Gastroesophageal sphincter (tissue), 4 donors: Measurements from ENCODE around the gene DCUN1D4. TPM values are rescaled to one million over a fixed set of nuclear protein-coding genes. Genes with fewer than 3 reads are reported as not detected.

Experiments
- ATAC-seq: fragments of 150-250 bp; one replicate; pipeline ENCODE4 v1.9.1; 2016; ENCODE audit warnings: mild to moderate bottlenecking, moderate library complexity
- H3K27ac ChIP-seq, 4 donors: fragments of 200-600 bp; sonication (generic) in 3 of 4; 1 replicate in 3 of 4; 2 replicates in 1 of 4; pipeline ENCODE4 v1.5.1; 2016 to 2019
- H3K27me3 ChIP-seq: fragments of 200-600 bp; sonication (generic); one replicate; pipeline ENCODE4 v1.5.1; 2019
- H3K36me3 ChIP-seq, 2 donors: fragments of 200-600 bp; sonication (generic); one replicate each; pipeline ENCODE4 v1.5.1; 2019; ENCODE audit warnings: control low read depth in 1 of 2
- H3K4me1 ChIP-seq, 3 donors: fragments of 200-600 bp; sonication (generic); 1 replicate in 2 of 3; 2 replicates in 1 of 3; pipeline ENCODE4 v1.5.1; 2016 to 2019; ENCODE audit warnings: control low read depth in 2 of 3
- H3K4me3 ChIP-seq, 2 donors: fragments of 200-600 bp; sonication (generic); one replicate each; pipeline ENCODE4 v1.5.1; 2019; ENCODE audit warnings: mild to moderate bottlenecking in 1 of 2, moderate library complexity in 1 of 2
- H3K9me3 ChIP-seq, 3 donors: fragments of 200-600 bp; sonication (generic); one replicate each; pipeline ENCODE4 v1.5.1; 2017 to 2019; ENCODE audit warnings: control low read depth in 2 of 3
- CTCF ChIP-seq, 4 experiments: fragments of 200-600 bp in 2 of 4; fragments of 450-650 bp in 2 of 4; sonication (generic) in 1 of 4; IDR thresholded peaks; one replicate each; pipeline ENCODE4 v1.5.1; 2017 to 2019; ENCODE audit warnings: antibody characterized with exemption in 4 of 4, mild to moderate bottlenecking in 2 of 4, moderate library complexity in 2 of 4
- EP300 ChIP-seq: sonication (generic); formaldehyde crosslinking; IDR thresholded peaks from one replicate; pipeline ENCODE4 v1.6.1; 2017; ENCODE audit warnings: antibody characterized with exemption, mild to moderate bottlenecking
- POLR2A ChIP-seq, 2 donors: fragments of 450-650 bp; IDR thresholded peaks; one replicate each; pipeline ENCODE4 v1.6.1; 2017; ENCODE audit warnings: antibody characterized with exemption in 2 of 2, mild to moderate bottlenecking in 2 of 2, moderate library complexity in 1 of 2
- POLR2AphosphoS5 ChIP-seq: sonication (generic); formaldehyde crosslinking; IDR thresholded peaks from one replicate; pipeline ENCODE4 v1.6.1; 2017; ENCODE audit warnings: antibody characterized with exemption
- WGBS, 2 donors: methylation state at CpG; one replicate each; pipeline ENCODE4 v1.1.5; 2018; ENCODE audit warnings: low coverage in 1 of 2; 5-methylcytosine and 5-hydroxymethylcytosine counted together
- total RNA-seq, 4 donors: library from RNA; depleted of rRNA; stranded (reverse); fragments of >200 nt; gene quantifications; one replicate each; pipeline ENCODE4 v1.1.0, GENCODE V29; 2016

Gene DCUN1D4
- total RNA-seq, 4 donors from 2014 or later, result 48.9 to 81.9 (median 51.0) TPM

DNA sequence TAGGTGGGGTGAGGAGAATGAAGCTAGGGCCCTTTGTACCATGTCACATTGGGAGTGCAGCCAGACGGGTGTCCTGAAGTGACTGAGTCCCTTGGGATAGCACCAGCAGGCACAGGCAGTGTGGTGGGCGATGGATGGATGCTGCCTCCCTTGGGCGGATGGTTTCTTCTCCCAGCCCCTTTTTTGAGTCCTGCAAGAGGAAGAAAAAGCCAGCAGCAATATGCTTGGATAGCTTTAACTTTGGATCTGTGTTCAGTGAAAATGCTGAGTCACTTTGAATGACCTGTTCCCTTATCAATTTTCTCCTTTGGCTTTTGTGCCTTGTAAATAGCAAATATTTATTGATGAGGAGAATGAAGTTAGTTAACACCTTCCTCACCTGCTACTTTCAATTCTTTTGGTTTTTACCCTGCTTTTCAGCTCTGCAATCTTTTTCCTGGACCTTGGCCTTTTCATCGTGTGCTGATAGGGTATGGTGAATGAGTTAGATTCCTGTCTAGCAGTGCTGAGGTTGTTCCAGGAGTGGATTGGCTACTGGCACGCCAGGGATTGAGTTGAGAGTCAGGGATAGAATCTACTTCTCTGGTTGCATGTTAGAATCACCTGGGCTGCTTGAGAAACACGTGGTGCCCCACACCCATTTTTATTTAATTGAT is 10.2 kb downstream of the DCUN1D4 start:
- Histone ChIP-seq H3K4me3 (no peak overlapping the region), H3K27me3 (no peaks in the 10 kb centered on the region), H3K9me3 (no peaks in the 10 kb centered on the region), H3K4me1 (peaks cover 10 to 91% (median 18%) of the 10 kb centered on the region in 3 donors), H3K36me3 (no peaks in the 10 kb centered on the region), H3K27ac (peak overlapping the region in 3 of 4 donors; percentile 34 to 59 (median 50))
- peak; percentile 39 for ATAC-seq
- 51 to 60% methylated on average over 3 to 5 of the region's 6 CpGs for WGBS, 2 donors
- TF ChIP-seq CTCF (IDR thresholded peaks at IDR 0.05) (no peak), POLR2AphosphoS5 (no peak), EP300 (no peak)

GRCh38 chr4:51855270-51855669 is 12.3 kb downstream of the DCUN1D4 start:
- H3K9me3 ChIP-seq, result no peaks in the 10 kb centered on the region
- 85 to 100% methylated on average over 2 of the region's 2 CpGs for WGBS, 2 donors
- H3K4me1 ChIP-seq, result peaks cover 11 to 96% (median 25%) of the 10 kb centered on the region in 3 donors
- ATAC-seq, result no peak
- no peak for TF ChIP-seq POLR2A (IDR thresholded peaks at IDR 0.05)
- no peak for TF ChIP-seq CTCF (IDR thresholded peaks at IDR 0.05)
- TF ChIP-seq POLR2AphosphoS5, result no peak
- no peak for TF ChIP-seq EP300
- H3K4me3 ChIP-seq, result no peak overlapping the region
- H3K36me3 ChIP-seq, result no peaks in the 10 kb centered on the region
- H3K27me3 ChIP-seq, result no peaks in the 10 kb centered on the region
- no peak overlapping the region for H3K27ac ChIP-seq

DNA sequence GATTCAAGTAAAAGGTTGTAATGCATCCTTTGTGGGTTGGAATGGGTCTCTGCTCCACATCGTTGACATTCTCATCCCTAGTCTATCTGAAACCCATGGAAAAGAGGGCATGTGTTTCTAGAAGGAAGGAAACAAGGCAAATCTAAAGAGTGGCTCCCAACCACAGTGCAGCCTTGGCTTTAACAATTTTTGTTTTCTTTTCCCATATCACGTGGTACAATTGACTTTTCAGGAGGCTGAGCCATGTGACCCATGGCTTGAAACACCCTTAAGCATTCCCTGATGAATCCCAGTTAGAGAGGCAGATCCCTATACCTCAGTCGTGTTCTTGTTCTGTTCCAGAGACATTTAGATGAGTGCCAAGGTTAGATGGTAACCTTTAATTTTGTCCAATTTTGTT is 12.8 kb downstream of the DCUN1D4 start:
- Histone ChIP-seq H3K36me3 (no peaks in the 10 kb centered on the region), H3K4me1 (peaks cover 10 to 96% (median 21%) of the 10 kb centered on the region in 3 donors), H3K27me3 (no peaks in the 10 kb centered on the region), H3K9me3 (no peaks in the 10 kb centered on the region), H3K4me3 (no peak overlapping the region), H3K27ac (peak overlapping the region in 2 of 4 donors; percentile 24 to 29)
- 51 to 54% methylated on average over 3 of the region's 3 CpGs for WGBS, 2 donors
- ATAC-seq, result no peak
- TF ChIP-seq POLR2A (IDR thresholded peaks at IDR 0.05) (no peak), POLR2AphosphoS5 (no peak), EP300 (no peak), CTCF (IDR thresholded peaks at IDR 0.05) (no peak)

DNA sequence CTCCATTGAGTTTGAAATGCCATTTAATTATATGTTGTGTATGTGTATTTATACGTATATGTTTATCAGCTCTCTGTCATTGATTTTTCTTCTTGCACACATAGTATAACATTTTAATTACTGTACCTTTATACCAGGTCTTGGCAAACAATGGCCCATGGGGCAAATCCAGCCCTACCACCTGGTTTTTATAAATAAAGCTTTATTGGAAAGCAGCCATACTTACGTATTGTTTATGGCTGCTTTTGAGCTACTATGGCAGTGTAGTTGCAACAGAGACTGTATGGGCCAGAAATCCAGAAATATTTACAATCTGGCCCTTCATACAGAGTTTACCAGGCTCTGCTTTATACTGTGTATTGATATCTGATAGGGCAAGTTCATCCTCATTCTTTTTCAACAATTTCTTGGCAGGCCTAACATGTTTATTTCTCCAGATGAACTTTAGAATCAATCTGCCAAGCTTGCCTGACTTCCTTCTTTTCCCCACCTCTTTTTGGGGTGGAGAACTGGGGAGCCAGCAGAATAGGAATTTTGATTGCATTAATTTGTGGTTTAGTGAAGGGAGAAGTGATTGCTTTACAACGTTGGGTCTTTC is 15.8 kb downstream of the DCUN1D4 start:
- Histone ChIP-seq H3K9me3 (no peaks in the 10 kb centered on the region), H3K4me3 (no peak overlapping the region), H3K4me1 (peaks cover 6 to 82% (median 7%) of the 10 kb centered on the region in 3 donors), H3K36me3 (peaks cover 0 to under 1% of the 10 kb centered on the region in 2 donors), H3K27ac (no peak overlapping the region), H3K27me3 (no peaks in the 10 kb centered on the region)
- TF ChIP-seq POLR2A (IDR thresholded peaks at IDR 0.05) (no peak), EP300 (no peak), CTCF (IDR thresholded peaks at IDR 0.05) (no peak)
- 29 to 41% methylated on average over 3 of the region's 3 CpGs for WGBS, 2 donors
- ATAC-seq, result no peak
